SJSA1 (cell line): ENCODE results near the gene BORCS8. TPM values are rescaled to one million over a fixed set of nuclear protein-coding genes. Genes with fewer than 3 reads are reported as not detected.
"Not testable (repeated sequence)": the region's sequence is repeated elsewhere in the genome, so short reads cannot be mapped to it uniquely, and the experiment has no call there.

ENCODE experiments used
- DNase-seq, 2 experiments: peaks; one replicate each; pipeline ENCODE4 v3.0.0-alpha.2; 2015 to 2020; ENCODE audit warnings: low spot score in 2 of 2, low read depth in 1 of 2
- H3K27ac ChIP-seq: fragments of 250-450 bp; sonication (Bioruptor Pico); 2 replicates; pipeline ENCODE4 v1.5.1; 2020; ENCODE audit warnings: mild to moderate bottlenecking, moderate library complexity
- H3K27me3 ChIP-seq: fragments of 250-450 bp; sonication (Bioruptor Pico); replicated peaks from 2 replicates; pipeline ENCODE4 v1.5.1; 2020; ENCODE audit warnings: mild to moderate bottlenecking, moderate library complexity
- H3K36me3 ChIP-seq: fragments of 250-450 bp; sonication (Bioruptor Pico); 2 replicates; pipeline ENCODE4 v1.5.1; 2020; ENCODE audit warnings: mild to moderate bottlenecking
- H3K4me1 ChIP-seq: fragments of 250-450 bp; sonication (Bioruptor Pico); replicated peaks from 2 replicates; pipeline ENCODE4 v1.6.1; 2021; ENCODE audit warnings: mild to moderate bottlenecking
- H3K4me3 ChIP-seq: fragments of 250-450 bp; sonication (Bioruptor Pico); 2 replicates; pipeline ENCODE4 v1.5.1; 2020; ENCODE audit warnings: mild to moderate bottlenecking
- H3K9me3 ChIP-seq: fragments of 250-450 bp; sonication (Bioruptor Pico); replicated peaks from 2 replicates; pipeline ENCODE4 v1.5.1; 2020; ENCODE audit warnings: mild to moderate bottlenecking
- total RNA-seq: library from RNA; depleted of rRNA; stranded (reverse); fragments of >200 nt; shearing (Covaris generic); gene quantifications from 2 replicates; pipeline ENCODE4 v1.2.3, GENCODE V29; 2014

BORCS8 gene
- total RNA-seq, 1 experiment from 2014 or later, result 22.7 TPM

DNA sequence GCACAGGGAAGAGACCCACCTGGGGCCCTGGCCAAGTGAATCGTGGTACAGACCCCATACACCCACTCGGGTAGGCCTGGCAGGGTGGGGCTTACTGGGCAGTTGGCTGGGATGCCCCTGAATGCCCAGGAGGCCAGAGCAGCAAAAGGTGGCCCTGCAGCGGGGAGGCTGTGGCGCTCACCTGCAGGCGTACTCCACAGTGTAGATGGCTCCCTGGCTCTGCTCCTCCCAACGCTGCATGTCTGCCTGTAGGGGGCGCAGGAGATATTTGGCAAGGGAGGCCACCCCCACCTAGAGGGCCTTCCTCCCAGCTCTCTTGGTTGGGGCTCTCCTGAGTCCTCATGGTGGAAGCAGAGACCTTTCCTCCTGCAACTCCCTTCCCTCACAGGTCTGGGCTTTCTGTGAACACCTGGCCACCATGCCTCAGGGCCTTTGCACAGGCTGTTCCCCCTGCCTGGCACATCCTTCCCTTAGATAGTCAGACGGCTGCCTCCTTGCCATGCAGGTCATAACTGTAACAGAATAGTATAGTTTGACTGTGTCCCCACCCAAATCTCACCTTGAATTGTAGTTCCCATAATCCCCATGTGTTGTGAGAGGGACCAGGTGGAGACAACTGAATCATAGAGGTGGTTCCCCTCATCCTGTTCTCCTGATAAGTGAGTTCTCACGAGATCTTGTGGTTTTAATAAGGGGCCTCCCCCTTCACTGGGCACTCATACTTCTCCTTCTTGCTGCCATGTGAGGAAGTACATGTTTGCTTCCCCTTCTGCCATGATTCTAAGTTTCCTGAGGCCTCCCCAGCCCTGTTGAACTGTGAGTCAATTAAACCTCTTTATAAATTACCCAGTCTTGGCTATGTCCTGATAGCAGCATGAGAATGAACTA is 5.9 kb downstream of the BORCS8 start:
- Histone ChIP-seq H3K36me3 (peaks cover 49% of the 10 kb centered on the region), H3K9me3 (no peaks in the 10 kb centered on the region), H3K27ac (no peak overlapping the region), H3K27me3 (no peaks in the 10 kb centered on the region), H3K4me1 (peaks cover 8% of the 10 kb centered on the region; the same call in 1 of the 2 replicates), H3K4me3 (no peak overlapping the region)
- peak; percentile 38 to 65 for DNase-seq

DNA sequence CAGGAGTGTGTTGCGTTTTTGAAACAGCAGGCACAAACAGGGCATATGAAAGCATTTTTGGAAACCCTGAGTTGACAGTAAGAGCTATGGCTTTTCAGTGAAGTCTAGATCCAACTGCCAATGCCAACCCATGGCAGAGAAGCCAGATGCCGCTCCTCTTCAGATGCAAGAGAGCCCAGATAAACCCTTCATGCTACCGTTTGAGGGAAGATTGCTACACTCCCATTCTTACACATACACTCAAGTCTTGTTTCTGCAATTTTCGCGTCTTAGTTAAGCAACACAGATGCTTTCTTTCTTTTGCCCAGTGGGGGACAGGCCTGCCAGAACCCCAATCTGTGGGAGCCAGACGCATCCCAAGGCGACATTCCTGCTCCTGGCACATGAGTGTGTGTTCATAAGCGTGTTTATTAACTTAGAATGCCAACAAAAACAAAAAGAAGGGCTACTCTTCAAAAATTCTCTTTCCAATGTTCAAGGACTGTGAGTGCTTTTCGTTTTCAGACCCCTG is 10.4 kb downstream of the BORCS8 start:
- no peak overlapping the region for H3K27ac ChIP-seq
- DNase-seq, result no peak
- H3K9me3 ChIP-seq, result 0 out of 2 replicates have a peak, but pooled peaks cover 2% of the 10 kb centered on the region
- H3K27me3 ChIP-seq, result no peaks in the 10 kb centered on the region
- peaks cover 62% of the 10 kb centered on the region for H3K36me3 ChIP-seq
- no peak overlapping the region for H3K4me3 ChIP-seq
- peaks cover 10% of the 10 kb centered on the region for H3K4me1 ChIP-seq

GRCh38 chr19:19179548-19180441 is 12.2 kb downstream of the BORCS8 start:
- Histone ChIP-seq H3K4me1 (peaks cover 10% of the 10 kb centered on the region), H3K27me3 (no peaks in the 10 kb centered on the region), H3K27ac (no peak overlapping the region), H3K9me3 (0 out of 2 replicates have a peak, but pooled peaks cover 2% of the 10 kb centered on the region), H3K36me3 (peaks cover 49% of the 10 kb centered on the region), H3K4me3 (no peak overlapping the region)
- DNase-seq, result peak; percentile 58 to 83

DNA sequence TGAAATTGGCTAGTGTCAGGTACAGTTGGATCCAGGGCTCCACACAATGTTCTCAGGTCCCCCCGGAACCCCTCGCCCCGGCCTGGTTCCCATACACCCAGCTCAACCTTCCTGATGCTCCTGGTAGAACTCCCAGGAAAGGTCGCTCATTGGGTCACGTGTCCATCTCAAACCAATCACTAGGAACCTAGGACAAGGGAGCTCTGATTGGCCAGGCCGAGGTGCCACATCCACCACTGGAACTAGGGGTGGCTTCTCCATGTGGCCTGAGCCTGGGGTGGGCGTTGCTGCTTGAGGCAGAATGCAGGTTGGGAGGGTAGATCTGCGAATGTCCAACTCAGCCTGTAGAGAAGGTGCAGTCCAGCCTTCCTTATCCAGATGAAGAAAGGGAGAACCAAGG is 15.0 kb downstream of the BORCS8 start:
- Histone ChIP-seq H3K9me3 (0 out of 2 replicates have a peak, but pooled peaks cover 2% of the 10 kb centered on the region), H3K4me3 (no peak overlapping the region), H3K27me3 (no peaks in the 10 kb centered on the region), H3K36me3 (peaks cover 38% of the 10 kb centered on the region), H3K4me1 (peaks cover 10% of the 10 kb centered on the region), H3K27ac (no peak overlapping the region)
- DNase-seq, result no peak

GRCh38 chr19:19173243-19173642 is 18.7 kb downstream of the BORCS8 start:
- not testable (repeated sequence) for H3K9me3 ChIP-seq

GRCh38 chr19:19171821-19172532 is 20.0 kb downstream of the BORCS8 start:
- H3K27ac ChIP-seq, result no peak overlapping the region
- no peak overlapping the region for H3K4me3 ChIP-seq
- H3K27me3 ChIP-seq, result no peaks in the 10 kb centered on the region
- no peaks in the 10 kb centered on the region for H3K4me1 ChIP-seq
- H3K36me3 ChIP-seq, result peaks cover 7% of the 10 kb centered on the region; the same call in 1 of the 2 replicates
- no peaks in the 10 kb centered on the region for H3K9me3 ChIP-seq
- no peak for DNase-seq

More at GRCh38 chr19:19173243-19173642, 18.7 kb downstream of the BORCS8 start:
- not testable (repeated sequence) for H3K4me1 ChIP-seq, H3K27ac ChIP-seq, DNase-seq, H3K4me3 ChIP-seq, H3K27me3 ChIP-seq
- peaks cover 15% of the 10 kb centered on the region for H3K36me3 ChIP-seq

DNA sequence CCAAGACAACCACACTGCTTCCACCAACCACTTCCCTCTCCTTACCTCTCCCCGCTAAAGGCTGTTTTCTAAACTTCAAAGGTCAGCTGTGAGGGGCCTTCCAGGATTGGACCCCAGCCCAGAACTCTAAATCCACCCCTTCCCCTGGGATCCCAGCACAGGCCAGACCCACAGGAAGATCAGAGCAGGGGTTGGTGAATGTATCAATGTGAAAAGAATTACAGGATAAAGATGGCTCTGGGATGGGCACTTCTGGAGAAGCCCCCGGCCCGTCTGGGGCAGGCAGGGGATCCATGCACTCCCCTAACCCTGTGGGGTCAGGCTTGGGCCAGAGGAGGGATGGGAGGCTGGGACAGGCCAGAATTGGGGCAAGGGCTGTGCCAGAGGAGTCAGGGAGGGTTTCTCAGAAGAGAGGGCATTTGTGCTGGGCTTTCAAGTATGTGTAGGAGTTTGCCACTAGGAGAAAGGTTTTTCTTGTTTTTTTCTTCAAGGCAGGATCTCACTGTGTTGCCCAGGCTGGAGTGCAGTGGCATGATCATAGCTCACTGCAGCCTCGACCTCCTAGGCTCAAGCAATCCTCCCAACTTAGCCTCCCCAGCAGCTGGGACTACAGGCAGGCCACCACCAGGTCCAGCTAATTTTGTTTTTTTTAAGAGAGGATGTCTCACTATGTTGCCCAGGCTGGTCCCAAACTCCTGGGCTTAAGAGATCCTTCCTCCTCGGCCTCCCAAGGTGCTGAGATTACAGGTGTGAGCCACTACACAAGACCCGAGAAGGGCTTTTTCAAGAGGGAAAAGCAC is 20.9 kb downstream of the BORCS8 start:
- 0 out of 2 replicates have a peak, but pooled peaks cover 5% of the 10 kb centered on the region for H3K36me3 ChIP-seq
- no peaks in the 10 kb centered on the region for H3K4me1 ChIP-seq
- no peak overlapping the region for H3K4me3 ChIP-seq
- DNase-seq, result no peak
- H3K9me3 ChIP-seq, result no peaks in the 10 kb centered on the region
- H3K27me3 ChIP-seq, result no peaks in the 10 kb centered on the region
- no peak overlapping the region for H3K27ac ChIP-seq

- 0 out of 2 replicates have a peak, but pooled peaks cover 2% of the 10 kb centered on the region for H3K36me3 ChIP-seq
- no peaks in the 10 kb centered on the region for H3K27me3 ChIP-seq
- H3K27ac ChIP-seq, result no peak within 1 kb of the TSS
- no peaks in the 10 kb centered on the region for H3K9me3 ChIP-seq
- H3K4me3 ChIP-seq, result no peak within 1 kb of the TSS
- H3K4me1 ChIP-seq, result no peaks in the 10 kb centered on the region
- no peak for DNase-seq
Measured at GRCh38 chr19:19170053-19170872, 21.7 kb downstream of the BORCS8 start, which contains the start of gene MEF2B. TSS of gene MEF2B (minus strand) at chr19:19170263. CDS start at chr19:19150735, 19,528 bp downstream.

DNA sequence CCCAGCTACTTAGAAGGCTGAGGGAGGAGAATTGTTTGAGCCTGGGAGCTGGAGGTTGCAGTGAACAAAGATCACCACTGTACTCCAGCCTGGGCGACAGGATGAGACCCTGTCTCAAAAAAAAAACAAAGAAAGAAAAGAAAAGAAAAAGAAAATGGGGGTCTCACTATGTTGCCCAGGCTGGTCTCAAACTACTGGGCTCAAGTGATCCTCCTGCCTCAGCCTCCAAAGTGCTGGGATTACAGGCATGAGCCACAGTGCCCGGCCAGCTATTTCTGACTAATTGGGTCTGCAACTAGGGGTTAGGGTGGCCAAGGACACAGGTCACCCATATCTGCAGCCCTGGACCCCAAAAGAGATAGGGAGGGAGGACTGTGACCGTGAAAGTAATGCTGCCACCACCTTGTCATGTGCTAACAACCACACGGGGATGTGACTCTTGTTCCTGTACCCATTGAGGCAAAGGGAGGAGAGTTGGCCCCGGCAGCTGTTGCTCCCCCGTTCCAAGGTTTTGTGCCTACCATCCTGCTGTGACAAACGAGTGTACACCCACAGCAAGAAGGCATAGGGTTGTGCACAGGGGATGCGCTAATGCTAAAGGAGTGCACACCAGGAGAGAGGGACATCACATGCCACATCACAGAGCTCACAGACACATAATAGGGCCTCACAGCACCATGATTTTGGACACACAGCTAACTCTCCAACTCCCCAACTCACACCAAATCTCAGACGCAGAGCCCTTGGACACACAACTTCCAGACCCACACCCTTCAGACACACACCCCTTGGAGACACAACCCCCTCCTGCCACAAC is 22.5 kb downstream of the BORCS8 start:
- H3K9me3 ChIP-seq, result no peaks in the 10 kb centered on the region
- no peak for DNase-seq
- no peaks in the 10 kb centered on the region for H3K27me3 ChIP-seq
- H3K36me3 ChIP-seq, result no peaks in the 10 kb centered on the region
- H3K4me3 ChIP-seq, result no peak overlapping the region
- no peaks in the 10 kb centered on the region for H3K4me1 ChIP-seq
- no peak overlapping the region for H3K27ac ChIP-seq

GRCh38 chr19:19167612-19168011 is 24.3 kb downstream of the BORCS8 start:
- Histone ChIP-seq H3K9me3 (no peaks in the 10 kb centered on the region), H3K27me3 (no peaks in the 10 kb centered on the region), H3K27ac (no peak overlapping the region), H3K4me3 (no peak overlapping the region), H3K36me3 (no peaks in the 10 kb centered on the region), H3K4me1 (no peaks in the 10 kb centered on the region)
- DNase-seq, result no peak

DNA sequence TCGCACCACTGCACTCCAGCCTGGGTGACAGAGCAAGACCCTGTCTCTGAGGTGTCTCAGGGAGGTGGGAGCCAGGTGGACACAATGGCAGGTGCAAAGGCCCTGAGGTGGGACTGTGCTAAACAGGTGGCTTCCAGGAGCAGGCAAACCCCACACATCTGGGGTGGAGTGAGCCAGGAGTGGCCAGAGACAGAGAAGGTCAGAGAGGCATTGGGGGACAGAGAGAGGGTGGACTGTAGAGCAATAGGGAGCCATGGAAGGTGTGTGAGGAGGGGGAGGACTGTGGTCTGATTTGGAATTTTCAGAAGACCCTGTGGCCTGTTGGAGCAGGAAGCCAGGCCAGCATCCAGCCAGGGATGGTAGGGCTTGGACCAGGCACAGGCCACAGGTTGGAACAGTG is 26.6 kb downstream of the BORCS8 start:
- Histone ChIP-seq H3K36me3 (no peaks in the 10 kb centered on the region), H3K4me1 (no peaks in the 10 kb centered on the region), H3K9me3 (no peaks in the 10 kb centered on the region), H3K4me3 (no peak overlapping the region), H3K27ac (no peak overlapping the region), H3K27me3 (no peaks in the 10 kb centered on the region)
- DNase-seq, result no peak
